Measurements from ENCODE around the gene RFNG.

- TF ChIP-seq REST (IDR thresholded peaks at IDR 0.05; ENCODE audit: low read depth) (no peak), EZH2phosphoT487 (IDR thresholded peaks at IDR 0.05; ENCODE audit: borderline replicate concordance) (no peak), CTCF (IDR thresholded peaks at IDR 0.05 in 2 of 3, conservative IDR thresholded peaks at IDR 0.05 in 1 of 3; ENCODE audit: borderline replicate concordance in 1 of 3, insufficient read depth in 1 of 3, low read depth in 2 of 3, low read length in 2 of 3) (no peak), POLR2AphosphoS5 (IDR thresholded peaks at IDR 0.05; ENCODE audit: low read depth, low read length) (no peak)
These were observed 36.2 kb downstream of the RFNG start for GRCh38 chr17:82015311-82015971.
